H1 (cell line): Measurements from ENCODE around the gene BNIP5. TPM values are rescaled to one million over a fixed set of nuclear protein-coding genes. Genes with fewer than 3 reads are reported as not detected.

ENCODE experiments used
- CTCF ChIA-PET: fragments of 300-600 bp; sonication (Branson Sonifier 250); formaldehyde crosslinking; loops from one replicate; lab custom pipeline; 2021; ENCODE audit not compliant: partially characterized antibody; lab: Charles Lee
- POLR2A ChIA-PET: fragments of 300-600 bp; sonication (Branson Sonifier 250); formaldehyde crosslinking; loops from one replicate; lab custom pipeline; 2021; ENCODE audit warnings: inconsistent platforms; ENCODE audit not compliant: partially characterized antibody; lab: Charles Lee
- DNase-seq, 2 experiments: peaks; one replicate each; pipeline versions ENCODE4 v3.0.0 to v3.0.0-alpha.2; 2010 to 2022; ENCODE audit warnings: low spot score in 2 of 2, low read depth in 1 of 2, mixed read lengths in 1 of 2
- FAIRE-seq: peaks from 2 replicates; lab custom pipeline; 2011; peaks lifted over from hg19 to GRCh38; lab: Jason Lieb, UNC
- H2AFZ ChIP-seq: 2 replicates; pipeline ENCODE4 v1.8.1; 2012; ENCODE audit warnings: low read length, inconsistent platforms
- H2AK5ac ChIP-seq: 2 replicates; pipeline ENCODE4 v1.6.1; 2013; ENCODE audit warnings: low read depth, low read length
- H2BK120ac ChIP-seq: replicated peaks from 2 replicates; pipeline ENCODE3; 2013; ENCODE audit warnings: low read depth, low read length, inconsistent platforms
- H2BK12ac ChIP-seq: 2 replicates; pipeline ENCODE4 v1.6.1; 2013; ENCODE audit warnings: low read depth, low read length
- H2BK15ac ChIP-seq: 2 replicates; pipeline ENCODE4 v1.6.1; 2013; ENCODE audit warnings: low read length
- H2BK20ac ChIP-seq: 2 replicates; pipeline ENCODE4 v1.6.1; 2013; ENCODE audit warnings: low read length
- H2BK5ac ChIP-seq: 2 replicates; pipeline ENCODE4 v1.6.1; 2013; ENCODE audit warnings: low read depth, low read length
- H3K14ac ChIP-seq: 2 replicates; pipeline ENCODE4 v1.6.1; 2013; ENCODE audit warnings: inconsistent platforms; ENCODE audit not compliant: insufficient read length
- H3K18ac ChIP-seq: 2 replicates; pipeline ENCODE4 v1.6.1; 2013; ENCODE audit warnings: low read length; ENCODE audit errors: extremely low read depth
- H3K23ac ChIP-seq: 2 replicates; pipeline ENCODE4 v1.6.1; 2013; ENCODE audit warnings: inconsistent platforms; ENCODE audit not compliant: insufficient read length
- H3K23me2 ChIP-seq: 2 replicates; pipeline ENCODE4 v1.6.1; 2013; ENCODE audit warnings: low read depth, low read length
- H3K27ac ChIP-seq: 2 replicates; pipeline ENCODE4 v1.6.1; 2011; ENCODE audit warnings: low read depth, low read length, inconsistent platforms
- H3K27me3 ChIP-seq, 4 experiments: replicated peaks in 1 of 4; 1 replicate in 1 of 4; 2 replicates in 3 of 4; pipeline versions ENCODE4 v1.6.1 to v1.8.1; 2011 to 2013; ENCODE audit warnings: low read length in 3 of 4, mild to moderate bottlenecking in 3 of 4, inconsistent platforms in 2 of 4, mixed read lengths in 2 of 4, moderate library complexity in 1 of 4; ENCODE audit not compliant: control insufficient read depth in 3 of 4, insufficient read depth in 3 of 4; ENCODE audit errors: extremely low read depth in 1 of 4
- H3K36me3 ChIP-seq, 4 experiments: 2 replicates each; pipeline versions ENCODE4 v1.6.1 to v1.8.1; 2011 to 2013; ENCODE audit warnings: mild to moderate bottlenecking in 4 of 4, low read length in 3 of 4, moderate library complexity in 2 of 4, control low read depth in 1 of 4, inconsistent platforms in 1 of 4; ENCODE audit not compliant: insufficient read depth in 4 of 4, control insufficient read depth in 2 of 4
- H3K4ac ChIP-seq: replicated peaks from 2 replicates; pipeline ENCODE3; 2013; ENCODE audit warnings: low read length, low read depth, mixed read lengths, inconsistent platforms; ENCODE audit not compliant: insufficient read length
- H3K4me1 ChIP-seq, 4 experiments: replicated peaks in 1 of 4; 1 replicate in 1 of 4; 2 replicates in 3 of 4; pipeline versions ENCODE4 v1.6.1 to v1.8.1; 2011 to 2013; ENCODE audit warnings: low read length in 3 of 4, inconsistent platforms in 2 of 4, mixed read lengths in 1 of 4; ENCODE audit not compliant: insufficient read depth in 4 of 4, control insufficient read depth in 3 of 4
- H3K4me2 ChIP-seq, 2 experiments: 2 replicates each; pipeline versions ENCODE4 v1.6.1 to v1.8.1; 2011 to 2013; ENCODE audit warnings: low read depth in 2 of 2, low read length in 2 of 2, control low read depth in 1 of 2, inconsistent platforms in 1 of 2, mild to moderate bottlenecking in 1 of 2; ENCODE audit not compliant: insufficient read depth in 1 of 2
- H3K4me3 ChIP-seq, 4 experiments: fragments of 200-600, 300-600 bp in 1 of 4; sonication (generic), shearing (Covaris generic), sonication (Bioruptor Twin) in 1 of 4; 2 replicates each; pipeline versions ENCODE4 v1.5.1 to v1.8.1; 2011 to 2016; ENCODE audit warnings: low read length in 4 of 4, low read depth in 3 of 4, control low read depth in 2 of 4, inconsistent platforms in 2 of 4, mild to moderate bottlenecking in 2 of 4, mixed read lengths in 1 of 4, moderate library complexity in 1 of 4; ENCODE audit not compliant: insufficient read depth in 2 of 4; ENCODE audit errors: extremely low read depth in 1 of 4
- H3K56ac ChIP-seq: replicated peaks from 2 replicates; pipeline ENCODE3; 2013; ENCODE audit warnings: low read depth, mild to moderate bottlenecking, mixed read lengths, low read length, inconsistent platforms; ENCODE audit not compliant: insufficient read length
- H3K79me1 ChIP-seq: 2 replicates; pipeline ENCODE4 v1.6.1; 2013; ENCODE audit warnings: low read depth, low read length, control low read depth
- H3K79me2 ChIP-seq, 2 experiments: 2 replicates each; pipeline versions ENCODE4 v1.6.1 to v1.8.1; 2012 to 2013; ENCODE audit warnings: low read length in 2 of 2, mild to moderate bottlenecking in 2 of 2, inconsistent platforms in 1 of 2; ENCODE audit not compliant: insufficient read depth in 2 of 2, control insufficient read depth in 1 of 2
- H3K9ac ChIP-seq, 4 experiments: replicated peaks in 1 of 4; 1 replicate in 1 of 4; 2 replicates in 3 of 4; pipeline versions ENCODE4 v1.6.1 to v1.8.1; 2011 to 2013; ENCODE audit warnings: low read depth in 3 of 4, low read length in 3 of 4, control low read depth in 2 of 4, mild to moderate bottlenecking in 2 of 4, moderate library complexity in 2 of 4, inconsistent platforms in 1 of 4; ENCODE audit errors: extremely low read depth in 1 of 4
- H3K9me3 ChIP-seq, 2 experiments: 2 replicates each; pipeline versions ENCODE4 v1.6.1 to v1.8.1; 2012 to 2013; ENCODE audit warnings: mild to moderate bottlenecking in 2 of 2, moderate library complexity in 2 of 2, control low read depth in 1 of 2, inconsistent platforms in 1 of 2, low read depth in 1 of 2, low read length in 1 of 2, mixed read lengths in 1 of 2; ENCODE audit not compliant: insufficient read depth in 2 of 2
- H4K20me1 ChIP-seq, 2 experiments: replicated peaks in 1 of 2; 2 replicates each; pipeline versions ENCODE3 to v1.8.1; 2011 to 2013; ENCODE audit warnings: inconsistent platforms in 2 of 2, low read length in 2 of 2, mild to moderate bottlenecking in 1 of 2; ENCODE audit not compliant: insufficient read depth in 2 of 2, control insufficient read depth in 1 of 2
- H4K5ac ChIP-seq: 2 replicates; pipeline ENCODE4 v1.6.1; 2013; ENCODE audit warnings: low read length, low read depth, mixed read lengths, inconsistent platforms; ENCODE audit not compliant: insufficient read length
- H4K8ac ChIP-seq: 2 replicates; pipeline ENCODE4 v1.8.0; 2013; ENCODE audit warnings: mild to moderate bottlenecking, moderate library complexity, low read length, inconsistent platforms; ENCODE audit not compliant: insufficient read depth; ENCODE audit errors: extremely low read depth
- H4K91ac ChIP-seq: replicated peaks from 2 replicates; pipeline ENCODE3; 2013; ENCODE audit warnings: low read length, mixed read lengths, inconsistent platforms; ENCODE audit not compliant: insufficient read length
- ATF3 ChIP-seq: IDR thresholded peaks from 2 replicates; pipeline ENCODE4 v1.6.1; 2011; ENCODE audit warnings: low read depth, mild to moderate bottlenecking, low read length; ENCODE audit not compliant: insufficient read depth
- BCL11A ChIP-seq, 2 experiments: IDR thresholded peaks; one replicate each; pipeline ENCODE4 v1.6.1; 2011; ENCODE audit warnings: low read depth in 2 of 2, low read length in 2 of 2, mild to moderate bottlenecking in 2 of 2
- CHD2 ChIP-seq: IDR thresholded peaks from 2 replicates; pipeline ENCODE4 v1.6.1; 2012; ENCODE audit warnings: low read length, improper control_type of control experiment
- KDM1A ChIP-seq: fragments of 200-600, 300-600 bp; sonication (generic); IDR thresholded peaks from 2 replicates; pipeline ENCODE4 v1.7.1; 2016; ENCODE audit warnings: mild to moderate bottlenecking, low read length, borderline replicate concordance
- NRF1 ChIP-seq: IDR thresholded peaks from 2 replicates; pipeline ENCODE4 v1.6.1; 2011; ENCODE audit warnings: mild to moderate bottlenecking, low read depth, low read length, improper control_type of control experiment
- RAD21 ChIP-seq, 2 experiments: IDR thresholded peaks in 1 of 2; conservative IDR thresholded peaks in 1 of 2; 2 replicates each; pipeline ENCODE4 v1.6.1; 2011; ENCODE audit warnings: low read depth in 2 of 2, low read length in 2 of 2, improper control_type of control experiment in 1 of 2, inconsistent platforms in 1 of 2, mild to moderate bottlenecking in 1 of 2, moderate library complexity in 1 of 2
- RXRA ChIP-seq: IDR thresholded peaks from 2 replicates; pipeline ENCODE4 v1.6.1; 2011; ENCODE audit warnings: low read depth, mild to moderate bottlenecking, low read length, moderate library complexity; ENCODE audit not compliant: insufficient read depth
- SIX5 ChIP-seq: IDR thresholded peaks from 2 replicates; pipeline ENCODE4 v1.6.1; 2011; ENCODE audit warnings: mild to moderate bottlenecking, low read depth, low read length
- SUZ12 ChIP-seq: fragments of 200-600 bp; sonication (generic); IDR thresholded peaks from 2 replicates; pipeline ENCODE4 v1.6.1; 2012; ENCODE audit warnings: mild to moderate bottlenecking, inconsistent platforms, low read length, moderate library complexity, mixed read lengths
- TAF7 ChIP-seq: optimal IDR thresholded peaks from 2 replicates; pipeline ENCODE3; 2011; ENCODE audit warnings: low read depth, mild to moderate bottlenecking, inconsistent platforms, low read length, moderate library complexity, borderline replicate concordance
- WGBS, 2 experiments: shearing (Covaris generic) in 1 of 2; methylation state at CpG; one replicate each; pipeline versions ENCODE4 v1.1.6 to v1.1.7; 2013 to 2015; ENCODE audit warnings: low lambda C conversion rate in 2 of 2, mixed read lengths in 2 of 2, inconsistent platforms in 1 of 2, low coverage in 1 of 2, missing lambda C conversion rate in 1 of 2; ENCODE audit not compliant: insufficient replicate concordance in 2 of 2, insufficient coverage in 1 of 2, insufficient read length in 1 of 2; ENCODE audit errors: extremely low coverage in 1 of 2, missing lambda C conversion rate in 1 of 2; 5-methylcytosine and 5-hydroxymethylcytosine counted together
- polyA plus RNA-seq, 7 experiments: library from polyadenylated mRNA; depleted of rRNA in 3 of 7; stranded (reverse) in 5 of 7; unstranded in 2 of 7; fragments of >200 nt in 5 of 7; fragments of 200-250 nt in 2 of 7; gene quantifications; 1 replicate in 5 of 7; 2 replicates in 1 of 7; 4 replicates in 1 of 7; pipeline versions ENCODE4 v1.2.1 to v1.2.3, GENCODE V29; 2011 to 2013; ENCODE audit warnings: missing spikeins in 2 of 7, mixed read lengths in 2 of 7
- total RNA-seq: library from RNA; stranded (reverse); fragmentation: NEBNext Ultra II Directional; extraction: Animal tissue kit (Norgen Biotek cat#: 25700); gene quantifications from 2 replicates; pipeline ENCODE4 v1.2.1, GENCODE V29; 2021

Gene BNIP5
- total and polyA plus RNA-seq, 2 of the 8 experiments (the other 6 are each of a cell fraction or from before 2014, with no cell fraction given), result not detected

DNA sequence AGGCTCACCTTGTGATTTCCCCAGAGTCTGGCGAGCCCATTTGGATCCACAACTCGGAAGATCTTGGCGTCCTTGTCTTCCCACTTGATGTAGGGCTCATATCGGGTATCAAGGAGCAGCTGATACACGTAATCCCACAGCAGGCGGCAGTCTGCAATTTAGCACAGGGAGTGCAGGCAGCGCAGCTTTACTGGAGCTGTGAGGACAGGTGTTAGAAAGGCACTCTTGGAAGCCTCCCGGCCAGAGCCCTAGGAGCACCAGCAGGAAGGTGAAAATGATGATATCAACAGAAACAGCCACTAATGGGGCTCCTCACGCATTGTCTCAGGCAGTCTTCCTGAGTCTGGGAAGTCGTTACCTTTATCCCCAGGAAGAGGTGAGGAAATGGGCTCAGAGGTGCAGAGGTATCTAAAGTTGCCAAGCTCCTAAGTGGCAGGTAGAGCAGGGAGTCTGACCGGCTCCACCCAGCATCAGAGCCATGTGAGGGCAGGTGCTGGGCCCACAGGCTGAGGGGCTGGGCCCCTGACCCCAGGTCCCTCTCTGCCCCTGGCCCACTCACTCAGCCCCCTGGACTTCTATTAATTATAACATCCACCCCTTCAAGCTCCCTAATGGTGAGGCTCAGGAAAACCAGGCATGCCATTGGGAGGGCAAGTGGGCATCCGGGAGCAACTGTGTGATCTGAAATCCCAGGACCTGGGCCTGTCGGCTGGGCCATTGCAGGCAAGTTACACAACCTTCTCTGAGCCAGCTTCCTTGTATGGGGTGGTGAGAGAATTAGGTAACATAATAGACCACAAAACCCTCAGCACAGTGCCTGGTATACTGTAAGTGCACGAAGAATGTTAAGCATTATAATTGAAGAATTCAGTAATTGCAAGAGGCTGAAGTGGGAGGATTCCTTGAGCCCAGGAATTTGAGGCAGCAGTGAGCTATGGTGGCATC lies 32.5 kb upstream of the BNIP5 start:
- no peaks in the 10 kb centered on the region for H3K27me3 ChIP-seq
- no peak overlapping the region for H4K5ac ChIP-seq
- no peak overlapping the region for H2AFZ ChIP-seq
- WGBS, 2 experiments, result 84% methylated on average over 14 of the region's 14 CpGs; no CpG with 5 or more reads in 1 of the 2 experiments
- DNase-seq (no peak), FAIRE-seq (no peak)
- no peaks in the 10 kb centered on the region for H3K79me2 ChIP-seq
- CTCF ChIA-PET, result interaction anchor here (1.1 to 3.6 kb wide), 5 partner anchors 10 to 230 kb away, joined by 3 to 23 read pairs (median 5); no protein-coding TSS in a partner anchor
- no peaks in the 10 kb centered on the region for H3K36me3 ChIP-seq
- H3K4me3 ChIP-seq, result no peak overlapping the region
- no peak overlapping the region for H2BK120ac ChIP-seq
- no peak overlapping the region for H2BK20ac ChIP-seq
- H3K27ac ChIP-seq, result no peak overlapping the region
- no peak overlapping the region for H4K91ac ChIP-seq
- no peaks in the 10 kb centered on the region for H3K79me1 ChIP-seq
- H3K9ac ChIP-seq, result no peak overlapping the region
- H4K20me1 ChIP-seq, result no peaks in the 10 kb centered on the region
- no peaks in the 10 kb centered on the region for H3K9me3 ChIP-seq
- no peaks in the 10 kb centered on the region; the same call in 1 of the 2 replicates for H3K23me2 ChIP-seq
- no peak overlapping the region for H3K14ac ChIP-seq
- H3K56ac ChIP-seq, result no peak overlapping the region
- H4K8ac ChIP-seq, result no peak overlapping the region
- no peak overlapping the region for H3K4ac ChIP-seq
- no peak overlapping the region for H3K18ac ChIP-seq
- H3K4me1 ChIP-seq, result peaks cover 0 to 5% (median 1%) of the 10 kb centered on the region in 4 experiments; a peak in 2 of 7 replicates
- H3K23ac ChIP-seq, result no peak overlapping the region
- H2AK5ac ChIP-seq, result no peak overlapping the region
- 0 out of 2 replicates have a peak overlapping the region, but pooled peaks have one; percentile 88 for H2BK15ac ChIP-seq
- no peak overlapping the region for H2BK12ac ChIP-seq
- H3K4me2 ChIP-seq, result no peak overlapping the region
- POLR2A ChIA-PET, result interaction anchor here (1.2 kb wide), 1 partner anchor 24 kb away, joined by 3 read pairs; no protein-coding TSS in a partner anchor
- H2BK5ac ChIP-seq, result no peak overlapping the region
- no peak for TF ChIP-seq ATF3
- TF ChIP-seq RXRA, result no peak
- no peak for TF ChIP-seq SIX5
- no peak for TF ChIP-seq BCL11A (IDR thresholded peaks at IDR 0.05; ENCODE audit: low read depth in 2 of 2, low read length in 2 of 2)
- TF ChIP-seq KDM1A, result no peak
- TF ChIP-seq RAD21 (IDR thresholded peaks at IDR 0.05 in 1 of 2, conservative IDR thresholded peaks at IDR 0.05 in 1 of 2; ENCODE audit: low read depth in 2 of 2, low read length in 2 of 2), result no peak
- no peak for TF ChIP-seq NRF1
- TF ChIP-seq SUZ12, result no peak
- no peak for TF ChIP-seq TAF7
- TF ChIP-seq CHD2, result no peak
